ENCODE data around the gene CYSTM1. TPM values are rescaled to one million over a fixed set of nuclear protein-coding genes. Genes with fewer than 3 reads are reported as not detected.
A peak's percentile ranks its signal among the peaks of the same experiment; 100 is the strongest.

CYSTM1 gene
- total and polyA plus RNA-seq, 2 donors (not counting 1 experiment from before 2014, with no cell fraction given) = 6.2 to 17.0 TPM

GRCh38 chr5:140145818-140146522 is 29.0 kb upstream of the CYSTM1 start:
- intact Hi-C loops (cut with micrococcal nuclease) = loop anchor here (2.0 kb wide), 1 partner anchor 39 kb away; no protein-coding TSS in a partner anchor
- Mint-ChIP-seq H3K4me1 (peaks cover 24% of the 10 kb centered on the region), H3K9me3 (ENCODE audit: insufficient read depth) (no peaks in the 10 kb centered on the region), H3K4me3 (peak overlapping the region; percentile 66), H3K27me3 (peaks cover 20% of the 10 kb centered on the region), H3K27ac (no peak overlapping the region)
- Histone ChIP-seq H3K9ac (ENCODE audit: low read length) (peak overlapping the region; percentile 46), H3K4me2 (replicated peaks; ENCODE audit: low read depth, low read length, poor library complexity, severe bottlenecking) (peak overlapping the region; percentile 83), H3K79me2 (ENCODE audit: control insufficient read depth, insufficient read depth, low read length) (peaks cover 18% of the 10 kb centered on the region), H2AFZ (ENCODE audit: insufficient read depth, low read depth, low read length, poor library complexity, severe bottlenecking) (peak overlapping the region; percentile 60), H3K9me3 (ENCODE audit: control extremely low read depth in 1 of 3, control insufficient read depth in 2 of 3, insufficient read depth in 1 of 3, low read length in 2 of 3) (peaks cover 0 to 3% (median 0%) of the 10 kb centered on the region in 3 donors), H3K4me1 (ENCODE audit: control insufficient read depth in 2 of 2, insufficient read depth in 2 of 2, low read length in 2 of 2) (peaks cover 17 to 23% of the 10 kb centered on the region in 2 donors), H3K27ac (ENCODE audit: low read length in 2 of 2) (no peak overlapping the region), H3K27me3 (replicated peaks in 1 of 4; ENCODE audit: control extremely low read depth in 1 of 4, control insufficient read depth in 3 of 4, insufficient read depth in 4 of 4, low read length in 3 of 4) (peaks cover 0 to 27% (median 11%) of the 10 kb centered on the region in 4 experiments), H3K36me3 (replicated peaks in 1 of 2; ENCODE audit: control extremely low read depth in 1 of 2, control insufficient read depth in 1 of 2, extremely low read depth in 1 of 2, insufficient read depth in 2 of 2, low read length in 1 of 2) (no peaks in the 10 kb centered on the region), H4K20me1 (ENCODE audit: control insufficient read depth, insufficient read depth, low read length, poor library complexity, severe bottlenecking) (peaks cover 47% of the 10 kb centered on the region), H3K4me3 (ENCODE audit: control extremely low read depth in 1 of 5, extremely low read depth in 1 of 5, insufficient read depth in 1 of 5, low read depth in 2 of 5, low read length in 4 of 5) (peak overlapping the region in 4 of 5 experiments; percentile 22 to 43 (median 40))
- ATAC-seq (ENCODE audit: low read depth) = peak; percentile 73
- peak; percentile 77 for DNase-seq
- ChIA-PET CTCF (interaction anchor here (0.7 to 23.0 kb wide), 20 partner anchors 10 to 1066 kb away, joined by 3 to 513 read pairs (median 8); partner anchors contain the start of genes CYSTM1, NRG2 and PURA), POLR2A (interaction anchor here (0.6 to 0.7 kb wide), 2 partner anchors 37 to 153 kb away, joined by 3 to 5 read pairs; no protein-coding TSS in a partner anchor)
- no peak for TF ChIP-seq EZH2 (IDR thresholded peaks at IDR 0.05; ENCODE audit: borderline replicate concordance, insufficient read depth, low read depth, low read length, poor library complexity, severe bottlenecking)
- TF ChIP-seq CTCF (IDR thresholded peaks at IDR 0.05) = peak; percentile 79
- WGBS (ENCODE audit: insufficient coverage) = 3% methylated on average over 63 of the region's 64 CpGs

- peak overlapping the region; percentile 54 for H3K4me3 Mint-ChIP-seq
Observed at GRCh38 chr5:140146523-140146842, 28.5 kb upstream of the CYSTM1 start.

More at GRCh38 chr5:140146523-140146842, 28.5 kb upstream of the CYSTM1 start:
- peaks cover 20% of the 10 kb centered on the region for H3K27me3 Mint-ChIP-seq
- no peak overlapping the region for H3K27ac Mint-ChIP-seq
- no peak for DNase-seq
- no peaks in the 10 kb centered on the region for H3K9me3 Mint-ChIP-seq (ENCODE audit: insufficient read depth)
- WGBS (ENCODE audit: insufficient coverage) = 18% methylated on average over 14 of the region's 14 CpGs
- peaks cover 0 to 27% (median 11%) of the 10 kb centered on the region in 4 experiments for H3K27me3 ChIP-seq (replicated peaks in 1 of 4; ENCODE audit: control extremely low read depth in 1 of 4, control insufficient read depth in 3 of 4, insufficient read depth in 4 of 4, low read length in 3 of 4)
- H3K4me3 ChIP-seq (ENCODE audit: control extremely low read depth in 1 of 5, extremely low read depth in 1 of 5, insufficient read depth in 1 of 5, low read depth in 2 of 5, low read length in 4 of 5) = peak overlapping the region in 1 of 5 experiments; percentile 42
- POLR2A ChIA-PET = interaction anchor here (0.6 to 0.7 kb wide), 2 partner anchors 38 to 153 kb away, joined by 3 to 5 read pairs; no protein-coding TSS in a partner anchor
- CTCF ChIA-PET = interaction anchor here (0.7 to 23.0 kb wide), 14 partner anchors 9 to 103 kb away, joined by 3 to 513 read pairs (median 18); partner anchors contain the start of genes NRG2 and PURA
- H3K4me1 Mint-ChIP-seq = peaks cover 24% of the 10 kb centered on the region
- no peak for ATAC-seq (ENCODE audit: low read depth)
- H3K9me3 ChIP-seq (ENCODE audit: control extremely low read depth in 1 of 3, control insufficient read depth in 2 of 3, insufficient read depth in 1 of 3, low read length in 2 of 3) = peaks cover 0 to 3% (median 0%) of the 10 kb centered on the region in 3 donors
- no peak for TF ChIP-seq EZH2 (IDR thresholded peaks at IDR 0.05; ENCODE audit: borderline replicate concordance, insufficient read depth, low read depth, low read length, poor library complexity, severe bottlenecking)
- TF ChIP-seq CTCF (IDR thresholded peaks at IDR 0.05) = no peak
- no peak overlapping the region for H3K27ac ChIP-seq (ENCODE audit: low read length in 2 of 2)
- H3K79me2 ChIP-seq (ENCODE audit: control insufficient read depth, insufficient read depth, low read length) = peaks cover 16% of the 10 kb centered on the region
- peaks cover 43% of the 10 kb centered on the region for H4K20me1 ChIP-seq (ENCODE audit: control insufficient read depth, insufficient read depth, low read length, poor library complexity, severe bottlenecking)
- intact Hi-C loops (cut with micrococcal nuclease) = no loop called here
- peak overlapping the region; percentile 46 for H3K9ac ChIP-seq (ENCODE audit: low read length)
- H3K4me2 ChIP-seq (replicated peaks; ENCODE audit: low read depth, low read length, poor library complexity, severe bottlenecking) = peak overlapping the region; percentile 83
- peaks cover 17 to 21% of the 10 kb centered on the region in 2 donors for H3K4me1 ChIP-seq (ENCODE audit: control insufficient read depth in 2 of 2, insufficient read depth in 2 of 2, low read length in 2 of 2)
- peak overlapping the region; percentile 60 for H2AFZ ChIP-seq (ENCODE audit: insufficient read depth, low read depth, low read length, poor library complexity, severe bottlenecking)
- no peaks in the 10 kb centered on the region for H3K36me3 ChIP-seq (replicated peaks in 1 of 2; ENCODE audit: control extremely low read depth in 1 of 2, control insufficient read depth in 1 of 2, extremely low read depth in 1 of 2, insufficient read depth in 2 of 2, low read length in 1 of 2)

Measured in B cell (primary cell).